Astrocyte of the spinal cord (primary cell): ENCODE data around the gene ARSG.
A peak's percentile ranks its signal among the peaks of the same experiment; 100 is the strongest.

Experiments used
- DNase-seq: peaks from one replicate; pipeline ENCODE4 v3.0.0; 2011; ENCODE audit warnings: low read depth, low spot score
- H3K4me3 ChIP-seq: 2 replicates; pipeline ENCODE4 v1.5.1; 2011; ENCODE audit warnings: low read depth, mild to moderate bottlenecking, low read length, moderate library complexity
- CTCF ChIP-seq: IDR thresholded peaks from 2 replicates; pipeline ENCODE4 v1.5.1; 2012; ENCODE audit warnings: low read depth, mild to moderate bottlenecking, low read length, inconsistent platforms
- in situ Hi-C: cut with HindIII; loops from 2 replicates; pipeline ENCODE4 v1.10.0; 2017; ENCODE audit warnings: low sequenced_read_pairs

Gene ARSG

GRCh38 chr17:68298601-68299000 is 7.3 kb downstream of the ARSG start:
- TF ChIP-seq CTCF: no peak
- no peak overlapping the region for H3K4me3 ChIP-seq
- in situ Hi-C loops: no loop called here
- no peak for DNase-seq

GRCh38 chr17:68299817-68300216 is 8.5 kb downstream of the ARSG start:
- no peak for TF ChIP-seq CTCF
- no peak overlapping the region for H3K4me3 ChIP-seq
- in situ Hi-C loops: no loop called here
- DNase-seq: no peak

GRCh38 chr17:68301438-68301959 is 10.2 kb downstream of the ARSG start:
- no peak for DNase-seq
- in situ Hi-C loops: no loop called here
- no peak for TF ChIP-seq CTCF
- H3K4me3 ChIP-seq: no peak overlapping the region

- DNase-seq: peak; percentile 87
- in situ Hi-C loops: no loop called here
- no peak overlapping the region for H3K4me3 ChIP-seq
- no peak for TF ChIP-seq CTCF
These were observed 10.8 kb downstream of the ARSG start for GRCh38 chr17:68302066-68302564.

GRCh38 chr17:68302666-68303065 is 11.4 kb downstream of the ARSG start:
- TF ChIP-seq CTCF: no peak
- DNase-seq: no peak
- in situ Hi-C loops: no loop called here
- no peak overlapping the region for H3K4me3 ChIP-seq

- no peak for DNase-seq
- in situ Hi-C loops: no loop called here
- TF ChIP-seq CTCF: no peak
- no peak overlapping the region for H3K4me3 ChIP-seq
These were observed 13.4 kb downstream of the ARSG start for GRCh38 chr17:68304706-68305105.

- DNase-seq: no peak
- H3K4me3 ChIP-seq: no peak overlapping the region
- TF ChIP-seq CTCF: no peak
- in situ Hi-C loops: no loop called here
These were observed 13.8 kb downstream of the ARSG start for GRCh38 chr17:68305142-68305541.
